ENCODE data around the gene ZSWIM9.

DNA sequence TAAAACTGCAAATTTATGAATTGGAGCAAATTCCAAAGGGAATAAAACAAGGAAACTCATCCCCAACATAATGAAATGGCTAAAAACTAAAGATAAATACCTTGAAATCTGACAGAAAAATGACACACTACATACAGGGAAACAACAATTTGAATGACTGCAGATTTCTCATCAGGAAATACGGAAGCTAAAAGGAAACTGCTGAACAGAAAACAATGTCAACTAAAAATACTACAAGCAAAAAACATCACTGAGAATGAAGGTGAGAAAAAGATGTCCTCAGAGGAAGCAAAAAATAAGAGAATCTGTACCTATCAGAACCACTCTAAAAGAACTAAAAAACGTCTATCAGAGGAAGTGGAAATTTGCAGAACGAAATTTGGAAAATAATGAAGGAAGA is 39.5 kb downstream of the ZSWIM9 start:
- TF ChIP-seq EP300 (IDR thresholded peaks at IDR 0.05) (no peak), POLR2A (IDR thresholded peaks at IDR 0.05) (no peak), POLR2AphosphoS5 (IDR thresholded peaks at IDR 0.05) (no peak)
- TF ChIP-seq, protein P1, sequence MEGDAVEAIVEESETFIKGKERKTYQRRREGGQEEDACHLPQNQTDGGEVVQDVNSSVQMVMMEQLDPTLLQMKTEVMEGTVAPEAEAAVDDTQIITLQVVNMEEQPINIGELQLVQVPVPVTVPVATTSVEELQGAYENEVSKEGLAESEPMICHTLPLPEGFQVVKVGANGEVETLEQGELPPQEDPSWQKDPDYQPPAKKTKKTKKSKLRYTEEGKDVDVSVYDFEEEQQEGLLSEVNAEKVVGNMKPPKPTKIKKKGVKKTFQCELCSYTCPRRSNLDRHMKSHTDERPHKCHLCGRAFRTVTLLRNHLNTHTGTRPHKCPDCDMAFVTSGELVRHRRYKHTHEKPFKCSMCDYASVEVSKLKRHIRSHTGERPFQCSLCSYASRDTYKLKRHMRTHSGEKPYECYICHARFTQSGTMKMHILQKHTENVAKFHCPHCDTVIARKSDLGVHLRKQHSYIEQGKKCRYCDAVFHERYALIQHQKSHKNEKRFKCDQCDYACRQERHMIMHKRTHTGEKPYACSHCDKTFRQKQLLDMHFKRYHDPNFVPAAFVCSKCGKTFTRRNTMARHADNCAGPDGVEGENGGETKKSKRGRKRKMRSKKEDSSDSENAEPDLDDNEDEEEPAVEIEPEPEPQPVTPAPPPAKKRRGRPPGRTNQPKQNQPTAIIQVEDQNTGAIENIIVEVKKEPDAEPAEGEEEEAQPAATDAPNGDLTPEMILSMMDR (IDR thresholded peaks at IDR 0.05), result no peak

Measured in upper lobe of left lung (tissue), 4 donors.